Parathyroid adenoma (tissue), 2 donors: ENCODE measurements around the gene AVPI1.
A peak's percentile ranks its signal among the peaks of the same experiment; 100 is the strongest.

Experiments used
- H2AFZ ChIP-seq: fragments of 300-600 bp; sonication (generic); one replicate; pipeline ENCODE4 v1.7.0; 2017; ENCODE audit warnings: antibody characterized with exemption, mild to moderate bottlenecking
- H3K27ac ChIP-seq: fragments of 300-600 bp; sonication (generic); one replicate; pipeline ENCODE4 v1.7.0; 2017
- H3K27me3 ChIP-seq: fragments of 300-600 bp; sonication (generic); one replicate; pipeline ENCODE4 v1.7.0; 2017; ENCODE audit warnings: low read length; ENCODE audit not compliant: control insufficient read depth, insufficient read depth
- H3K36me3 ChIP-seq: fragments of 300-600 bp; sonication (generic); one replicate; pipeline ENCODE4 v1.7.0; 2017; ENCODE audit warnings: low read length; ENCODE audit not compliant: control insufficient read depth, insufficient read depth
- H3K4me1 ChIP-seq: fragments of 300-600 bp; sonication (generic); one replicate; pipeline ENCODE4 v1.7.0; 2017; ENCODE audit warnings: control low read depth
- H3K4me2 ChIP-seq: fragments of 300-600 bp; sonication (generic); one replicate; pipeline ENCODE4 v1.7.0; 2017; ENCODE audit warnings: low read length
- H3K4me3 ChIP-seq: fragments of 300-600 bp; sonication (generic); one replicate; pipeline ENCODE4 v1.7.0; 2017; ENCODE audit warnings: low read depth, low read length
- H3K79me2 ChIP-seq: fragments of 300-600 bp; sonication (generic); one replicate; pipeline ENCODE4 v1.7.0; 2017; ENCODE audit warnings: control low read depth
- H3K9ac ChIP-seq: fragments of 300-600 bp; sonication (generic); one replicate; pipeline ENCODE4 v1.7.0; 2017; ENCODE audit warnings: mild to moderate bottlenecking
- H3K9me3 ChIP-seq: fragments of 300-600 bp; sonication (generic); one replicate; pipeline ENCODE4 v1.7.0; 2017; ENCODE audit warnings: low read length; ENCODE audit not compliant: control insufficient read depth
- TF ChIP-seq, protein P1 (sequence below): fragments of 300-600 bp; sonication (generic); IDR thresholded peaks from one replicate; pipeline ENCODE4 v1.7.0; 2017; ENCODE audit warnings: antibody characterized with exemption, mild to moderate bottlenecking
- donor health status: primary hyperparathyroidism.

AVPI1 gene

DNA sequence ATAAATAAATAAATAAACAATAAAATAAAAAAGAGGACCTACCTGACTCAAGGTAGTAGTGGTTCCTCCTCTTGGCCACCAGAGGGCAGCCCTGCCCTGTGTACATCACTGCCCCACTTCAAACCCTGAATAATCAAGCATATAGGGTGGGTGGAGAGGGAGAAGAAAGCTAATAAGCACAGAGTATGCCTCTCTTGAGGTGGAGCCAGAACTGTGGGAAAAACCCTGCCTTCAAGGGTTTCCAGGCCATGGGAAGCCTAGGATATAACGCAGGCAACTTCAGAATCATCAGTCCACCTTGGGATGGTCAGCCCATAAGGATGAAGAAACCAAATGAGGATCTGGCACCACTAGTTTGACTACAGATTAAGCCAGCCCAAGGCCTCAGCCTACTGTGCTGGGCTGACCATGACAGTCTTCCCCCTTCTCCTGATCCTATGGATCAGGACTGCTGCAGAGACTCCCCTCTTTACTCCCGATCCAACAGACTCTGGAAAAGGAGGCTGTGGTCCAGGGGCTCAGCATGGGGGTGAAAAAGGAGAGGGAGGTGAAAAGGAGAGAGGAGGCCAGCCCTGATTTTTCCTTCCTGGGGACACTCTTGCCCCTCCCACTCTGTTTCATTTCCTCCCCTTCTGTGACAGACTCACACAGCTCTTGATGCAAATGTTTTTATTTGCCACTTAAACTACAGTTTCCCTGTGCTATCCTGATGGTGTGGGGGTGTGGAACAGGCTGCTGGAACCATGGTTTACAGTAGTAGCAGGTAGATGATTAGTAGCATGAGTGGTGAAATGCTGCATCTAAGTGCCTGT lies 10.1 kb downstream of the AVPI1 start:
- no peak overlapping the region for H3K9ac ChIP-seq
- TF ChIP-seq, protein P1, sequence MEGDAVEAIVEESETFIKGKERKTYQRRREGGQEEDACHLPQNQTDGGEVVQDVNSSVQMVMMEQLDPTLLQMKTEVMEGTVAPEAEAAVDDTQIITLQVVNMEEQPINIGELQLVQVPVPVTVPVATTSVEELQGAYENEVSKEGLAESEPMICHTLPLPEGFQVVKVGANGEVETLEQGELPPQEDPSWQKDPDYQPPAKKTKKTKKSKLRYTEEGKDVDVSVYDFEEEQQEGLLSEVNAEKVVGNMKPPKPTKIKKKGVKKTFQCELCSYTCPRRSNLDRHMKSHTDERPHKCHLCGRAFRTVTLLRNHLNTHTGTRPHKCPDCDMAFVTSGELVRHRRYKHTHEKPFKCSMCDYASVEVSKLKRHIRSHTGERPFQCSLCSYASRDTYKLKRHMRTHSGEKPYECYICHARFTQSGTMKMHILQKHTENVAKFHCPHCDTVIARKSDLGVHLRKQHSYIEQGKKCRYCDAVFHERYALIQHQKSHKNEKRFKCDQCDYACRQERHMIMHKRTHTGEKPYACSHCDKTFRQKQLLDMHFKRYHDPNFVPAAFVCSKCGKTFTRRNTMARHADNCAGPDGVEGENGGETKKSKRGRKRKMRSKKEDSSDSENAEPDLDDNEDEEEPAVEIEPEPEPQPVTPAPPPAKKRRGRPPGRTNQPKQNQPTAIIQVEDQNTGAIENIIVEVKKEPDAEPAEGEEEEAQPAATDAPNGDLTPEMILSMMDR = peak; percentile 93

DNA sequence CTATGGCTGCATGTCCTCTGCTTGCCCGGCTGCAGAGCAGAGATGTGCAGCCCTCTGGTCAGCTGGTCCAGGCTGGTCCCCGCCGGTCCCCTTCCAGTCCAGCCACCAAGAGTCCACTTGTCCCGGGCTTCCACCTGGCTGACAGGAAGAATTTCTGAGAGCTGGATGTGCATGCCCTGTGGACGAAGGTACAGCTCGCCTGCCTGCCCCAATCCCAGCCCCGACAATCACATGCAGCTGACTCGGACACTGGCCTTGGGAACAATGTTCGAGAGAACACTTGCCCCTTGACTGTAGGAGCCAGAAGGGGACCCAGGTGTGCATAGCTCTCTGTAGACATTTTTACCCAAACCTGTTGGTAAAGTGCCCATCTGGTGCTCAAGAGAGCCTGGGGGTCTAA lies 11.8 kb downstream of the AVPI1 start:
- Histone ChIP-seq H3K4me2 (no peak overlapping the region), H3K27ac (no peak overlapping the region), H3K4me3 (no peak overlapping the region), H3K4me1 (no peaks in the 10 kb centered on the region), H3K79me2 (no peaks in the 10 kb centered on the region), H3K27me3 (no peaks in the 10 kb centered on the region), H2AFZ (no peak overlapping the region), H3K9ac (no peak overlapping the region), H3K36me3 (no peaks in the 10 kb centered on the region), H3K9me3 (no peaks in the 10 kb centered on the region)
- TF ChIP-seq, protein P1 = no peak

More for the DNA sequence above, 10.1 kb downstream of the AVPI1 start:
- Histone ChIP-seq H3K27ac (no peak overlapping the region), H3K36me3 (no peaks in the 10 kb centered on the region), H2AFZ (no peak overlapping the region), H3K9me3 (no peaks in the 10 kb centered on the region), H3K27me3 (no peaks in the 10 kb centered on the region), H3K4me1 (no peaks in the 10 kb centered on the region), H3K79me2 (no peaks in the 10 kb centered on the region), H3K4me3 (no peak overlapping the region), H3K4me2 (no peak overlapping the region)

DNA sequence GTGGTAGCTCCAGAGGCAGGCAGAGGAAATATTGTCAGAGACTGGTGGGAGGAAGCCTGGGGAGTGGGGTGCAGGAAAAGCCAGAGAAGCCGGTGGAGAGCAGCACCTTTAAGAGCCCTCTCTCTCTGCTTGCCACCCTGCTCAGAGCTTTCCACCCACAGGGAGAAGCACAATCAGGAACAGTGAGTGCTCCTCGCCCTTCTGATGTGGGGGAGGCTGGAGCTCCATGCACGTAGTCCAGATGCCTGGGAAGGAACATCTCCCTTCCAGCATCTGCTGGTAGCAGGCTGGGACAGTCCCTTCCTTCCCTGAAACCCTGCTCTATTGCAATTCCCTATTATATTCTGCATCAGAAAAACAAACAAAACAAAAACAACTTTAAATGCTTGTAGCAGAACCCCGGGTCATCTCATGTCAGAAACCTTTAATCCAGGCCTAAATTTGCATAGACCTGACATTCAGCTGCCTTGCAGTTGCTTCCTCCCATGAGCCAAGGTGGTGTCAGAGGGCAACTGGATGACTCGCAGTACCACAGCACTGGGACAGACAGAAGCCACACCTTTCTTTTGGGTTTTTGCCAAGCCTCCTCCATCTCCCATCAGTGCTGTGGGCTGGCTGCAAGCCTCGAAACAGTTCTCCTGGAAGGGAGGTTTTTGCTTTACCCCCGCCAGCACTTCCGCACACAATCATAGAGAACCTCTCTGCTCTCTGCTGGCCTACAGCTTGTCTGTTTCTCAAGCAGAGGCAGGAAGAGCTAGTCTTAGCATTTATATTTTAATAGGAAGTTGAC lies 13.1 kb downstream of the AVPI1 start:
- Histone ChIP-seq H3K9ac (no peak overlapping the region), H3K27ac (no peak overlapping the region), H3K4me3 (no peak overlapping the region), H3K4me1 (no peaks in the 10 kb centered on the region), H3K36me3 (no peaks in the 10 kb centered on the region), H2AFZ (no peak overlapping the region), H3K9me3 (no peaks in the 10 kb centered on the region), H3K27me3 (no peaks in the 10 kb centered on the region), H3K4me2 (no peak overlapping the region), H3K79me2 (no peaks in the 10 kb centered on the region)
- TF ChIP-seq, protein P1 = no peak

DNA sequence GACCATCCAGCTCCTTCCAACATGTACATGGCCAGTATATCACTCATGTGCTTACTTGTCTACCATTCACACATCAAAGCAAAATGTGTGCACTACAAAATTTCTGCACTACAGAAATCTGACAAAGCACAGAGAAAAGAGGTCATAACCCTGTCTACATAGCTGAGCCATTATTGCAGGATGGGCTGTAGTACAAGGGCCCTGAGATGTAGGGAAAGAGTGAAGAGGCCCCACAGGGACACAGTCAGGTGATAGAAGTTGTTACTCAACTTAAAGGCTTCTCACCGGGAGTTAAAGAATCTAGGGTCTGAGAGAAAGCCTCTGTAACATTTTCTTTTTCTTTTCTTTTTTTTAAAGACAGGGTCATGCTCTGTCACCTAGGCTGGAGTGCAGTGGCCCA lies 17.5 kb downstream of the AVPI1 start:
- Histone ChIP-seq H3K36me3 (no peaks in the 10 kb centered on the region), H3K4me3 (no peak overlapping the region), H3K27ac (no peak overlapping the region), H3K79me2 (no peaks in the 10 kb centered on the region), H3K9me3 (no peaks in the 10 kb centered on the region), H3K9ac (no peak overlapping the region), H3K4me2 (no peak overlapping the region), H2AFZ (no peak overlapping the region), H3K27me3 (no peaks in the 10 kb centered on the region), H3K4me1 (no peaks in the 10 kb centered on the region)
- TF ChIP-seq, protein P1 = no peak
